Transverse colon (tissue), 4 donors: Measurements from ENCODE around the gene ETV6.

ENCODE experiments used
- EP300 ChIP-seq: sonication (generic); formaldehyde crosslinking; IDR thresholded peaks from one replicate; pipeline ENCODE4 v1.6.1; 2017; ENCODE audit warnings: antibody characterized with exemption, low read depth
- POLR2A ChIP-seq: fragments of 450-650 bp; IDR thresholded peaks from one replicate; pipeline ENCODE4 v1.6.1; 2016; ENCODE audit warnings: antibody characterized with exemption, mild to moderate bottlenecking, moderate library complexity
- POLR2AphosphoS5 ChIP-seq, 3 donors: sonication (generic); formaldehyde crosslinking; IDR thresholded peaks; one replicate each; pipeline ENCODE4 v1.6.1; 2016; ENCODE audit warnings: antibody characterized with exemption in 3 of 3
- TF ChIP-seq, protein P1 (sequence below), 5 experiments: fragments of 200-600 bp in 3 of 5; fragments of 450-650 bp in 2 of 5; sonication (generic) in 3 of 5; IDR thresholded peaks; 1 replicate in 2 of 5; 2 replicates in 3 of 5; pipeline ENCODE4 v1.5.1; 2016 to 2017; ENCODE audit warnings: antibody characterized with exemption in 5 of 5, inconsistent platforms in 3 of 5, mild to moderate bottlenecking in 2 of 5, moderate library complexity in 1 of 5

DNA sequence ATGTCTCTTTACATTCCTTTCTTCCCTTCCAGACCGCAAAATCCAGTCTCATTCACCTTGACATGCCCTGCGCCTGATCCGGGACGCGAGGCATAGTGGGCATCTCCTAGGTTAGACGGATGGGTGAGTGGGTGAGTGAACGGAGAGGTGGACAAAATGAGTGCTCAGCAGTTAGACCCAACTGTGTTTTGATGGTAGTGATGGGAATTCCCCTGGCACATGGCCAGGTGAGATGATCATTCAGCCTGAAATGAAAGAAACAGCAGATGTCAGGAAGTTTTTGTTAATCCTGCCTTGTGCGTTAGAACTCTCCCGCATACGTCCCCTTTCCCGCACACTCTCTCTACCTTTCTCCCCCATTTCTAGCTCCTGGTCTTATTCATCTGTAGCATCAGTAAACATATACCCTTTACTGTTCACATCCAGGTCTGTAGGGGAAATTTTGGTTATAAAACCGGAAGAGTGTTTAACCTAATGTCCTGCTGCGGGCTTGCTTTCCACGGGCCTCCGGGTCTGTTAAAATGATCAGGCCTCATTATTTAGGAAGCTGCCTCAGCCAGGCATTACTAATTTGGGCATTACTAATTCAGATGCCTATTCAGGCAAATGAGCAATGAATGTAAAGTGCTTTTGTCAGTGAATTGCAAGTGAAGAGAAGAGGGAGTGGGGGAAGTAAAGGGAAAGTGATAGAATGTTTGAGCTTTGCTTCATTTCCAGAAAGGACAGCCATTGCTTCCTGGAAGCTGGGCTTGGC lies 172.8 kb downstream of the ETV6 start:
- TF ChIP-seq, protein P1, sequence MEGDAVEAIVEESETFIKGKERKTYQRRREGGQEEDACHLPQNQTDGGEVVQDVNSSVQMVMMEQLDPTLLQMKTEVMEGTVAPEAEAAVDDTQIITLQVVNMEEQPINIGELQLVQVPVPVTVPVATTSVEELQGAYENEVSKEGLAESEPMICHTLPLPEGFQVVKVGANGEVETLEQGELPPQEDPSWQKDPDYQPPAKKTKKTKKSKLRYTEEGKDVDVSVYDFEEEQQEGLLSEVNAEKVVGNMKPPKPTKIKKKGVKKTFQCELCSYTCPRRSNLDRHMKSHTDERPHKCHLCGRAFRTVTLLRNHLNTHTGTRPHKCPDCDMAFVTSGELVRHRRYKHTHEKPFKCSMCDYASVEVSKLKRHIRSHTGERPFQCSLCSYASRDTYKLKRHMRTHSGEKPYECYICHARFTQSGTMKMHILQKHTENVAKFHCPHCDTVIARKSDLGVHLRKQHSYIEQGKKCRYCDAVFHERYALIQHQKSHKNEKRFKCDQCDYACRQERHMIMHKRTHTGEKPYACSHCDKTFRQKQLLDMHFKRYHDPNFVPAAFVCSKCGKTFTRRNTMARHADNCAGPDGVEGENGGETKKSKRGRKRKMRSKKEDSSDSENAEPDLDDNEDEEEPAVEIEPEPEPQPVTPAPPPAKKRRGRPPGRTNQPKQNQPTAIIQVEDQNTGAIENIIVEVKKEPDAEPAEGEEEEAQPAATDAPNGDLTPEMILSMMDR (IDR thresholded peaks at IDR 0.05): no peak
- TF ChIP-seq POLR2A (no peak), EP300 (no peak), POLR2AphosphoS5 (IDR thresholded peaks at IDR 0.05) (no peak)
